Measurements from ENCODE around the gene NEXN.

DNA sequence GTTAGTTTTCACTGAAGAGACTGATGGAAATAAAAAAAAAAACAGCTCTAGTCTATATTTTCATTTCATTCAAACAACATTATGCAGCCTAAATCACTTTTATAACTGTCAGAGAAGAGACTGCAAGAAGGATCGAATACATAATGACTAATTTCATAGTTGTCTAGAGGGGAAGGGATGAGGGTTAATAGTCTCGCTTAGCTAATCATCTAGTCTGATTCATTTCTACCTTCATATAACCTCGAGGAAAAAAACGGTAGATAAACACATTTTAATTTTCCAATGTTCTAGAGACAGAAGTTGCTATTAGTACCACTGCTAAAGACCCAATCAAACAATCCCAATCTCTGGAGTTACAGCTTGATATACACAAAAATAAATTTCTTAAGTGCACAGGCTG lies 87.0 kb downstream of the NEXN start:
- TF ChIP-seq CTCF (IDR thresholded peaks at IDR 0.05; ENCODE audit: insufficient read depth, low read length, poor library complexity, severe bottlenecking) = no peak
- TF ChIP-seq EZH2phosphoT487 (conservative IDR thresholded peaks at IDR 0.05; ENCODE audit: low read length) = no peak
